Testis (tissue), 3 donors: ENCODE data around the gene TP53I11. TPM values are rescaled to one million over a fixed set of nuclear protein-coding genes. Genes with fewer than 3 reads are reported as not detected.

Experiments used
- DNase-seq: peaks from one replicate; pipeline ENCODE4 v3.0.0-alpha.2; 2019
- H3K27ac ChIP-seq, 2 donors: fragments of 200-600 bp; sonication (generic); one replicate each; pipeline ENCODE4 v1.5.1; 2019
- H3K27me3 ChIP-seq: fragments of 200-600 bp; sonication (generic); one replicate; pipeline ENCODE4 v1.5.1; 2019
- H3K36me3 ChIP-seq: fragments of 200-600 bp; sonication (generic); one replicate; pipeline ENCODE4 v1.5.1; 2017; ENCODE audit warnings: low read depth; ENCODE audit errors: missing control alignments
- H3K4me1 ChIP-seq: fragments of 200-600 bp; sonication (generic); one replicate; pipeline ENCODE4 v1.5.1; 2019
- H3K4me3 ChIP-seq, 2 donors: fragments of 200-600 bp; sonication (generic); one replicate each; pipeline ENCODE4 v1.5.1; 2017 to 2019
- H3K9me3 ChIP-seq: fragments of 200-600 bp; sonication (generic); one replicate; pipeline ENCODE4 v1.5.1; 2017
- POLR2A ChIP-seq: fragments of 450-650 bp; IDR thresholded peaks from one replicate; pipeline ENCODE4 v1.6.1; 2017; ENCODE audit warnings: antibody characterized with exemption, mild to moderate bottlenecking, moderate library complexity
- WGBS, 2 donors: methylation state at CpG; one replicate each; pipeline ENCODE4 v1.1.5; 2018; 5-methylcytosine and 5-hydroxymethylcytosine counted together
- intact Hi-C: fragments of 100-400 bp; cut with DNase I; formaldehyde crosslinking; loops from one replicate; pipeline ENCODE4 v1.15.1; 2023; ENCODE audit warnings: low total_unique reads
- polyA plus RNA-seq: library from polyadenylated mRNA; stranded (reverse); fragments of 350-450 nt; fragmentation: Illumina TruSeq; extraction: RNeasy Lipid Tissue Mini Kit (QIAGEN cat#74804); gene quantifications from one replicate; pipeline ENCODE4 v1.2.3, GENCODE V29; 2014; ENCODE audit warnings: low read depth, low replicate concordance; ENCODE audit not compliant: insufficient read depth
- total RNA-seq, 2 donors: library from RNA; depleted of rRNA; stranded (reverse); fragments of >200 nt; gene quantifications; one replicate each; pipeline ENCODE4 v1.2.3, GENCODE V29; 2016
- TF ChIP-seq, protein P1 (sequence below), 3 experiments: fragments of 450-650 bp in 2 of 3; fragments of 200-600 bp in 1 of 3; sonication (generic) in 1 of 3; IDR thresholded peaks; one replicate each; pipeline ENCODE4 v1.5.1; 2016 to 2019; ENCODE audit warnings: antibody characterized with exemption in 3 of 3, mild to moderate bottlenecking in 2 of 3, moderate library complexity in 1 of 3

Gene TP53I11
- total and polyA plus RNA-seq, 3 donors from 2014 or later, result 19.9 to 29.7 (median 28.7) TPM

DNA sequence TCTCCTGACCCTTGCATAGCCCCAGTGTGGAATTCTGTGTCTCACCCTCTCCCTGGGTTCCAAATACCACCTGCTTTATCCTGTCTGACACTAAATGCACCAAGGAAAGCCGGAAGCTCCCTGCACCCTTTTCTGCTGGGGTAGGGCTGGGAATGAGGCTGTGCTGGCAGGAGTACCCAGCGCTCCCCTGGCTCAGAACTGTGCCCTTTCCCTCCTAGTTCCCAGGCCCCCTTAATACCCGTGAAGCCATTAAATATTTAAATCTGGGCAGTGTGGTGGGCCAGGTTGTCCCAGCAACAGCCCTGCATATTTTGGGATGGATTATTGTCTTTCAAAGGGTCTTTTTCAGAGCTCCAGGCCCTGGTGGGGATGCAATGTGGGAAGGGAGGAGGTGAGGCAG is 63.0 kb downstream of the TP53I11 start:
- Histone ChIP-seq H3K36me3 (no peaks in the 10 kb centered on the region), H3K27me3 (no peaks in the 10 kb centered on the region), H3K4me1 (no peaks in the 10 kb centered on the region), H3K27ac (no peak overlapping the region), H3K9me3 (no peaks in the 10 kb centered on the region), H3K4me3 (no peak overlapping the region)
- DNase-seq, result no peak
- intact Hi-C loops, result no loop called here
- WGBS, 2 donors, result 86 to 88% methylated on average over 3 of the region's 3 CpGs
- no peak for TF ChIP-seq POLR2A
- TF ChIP-seq, protein P1, sequence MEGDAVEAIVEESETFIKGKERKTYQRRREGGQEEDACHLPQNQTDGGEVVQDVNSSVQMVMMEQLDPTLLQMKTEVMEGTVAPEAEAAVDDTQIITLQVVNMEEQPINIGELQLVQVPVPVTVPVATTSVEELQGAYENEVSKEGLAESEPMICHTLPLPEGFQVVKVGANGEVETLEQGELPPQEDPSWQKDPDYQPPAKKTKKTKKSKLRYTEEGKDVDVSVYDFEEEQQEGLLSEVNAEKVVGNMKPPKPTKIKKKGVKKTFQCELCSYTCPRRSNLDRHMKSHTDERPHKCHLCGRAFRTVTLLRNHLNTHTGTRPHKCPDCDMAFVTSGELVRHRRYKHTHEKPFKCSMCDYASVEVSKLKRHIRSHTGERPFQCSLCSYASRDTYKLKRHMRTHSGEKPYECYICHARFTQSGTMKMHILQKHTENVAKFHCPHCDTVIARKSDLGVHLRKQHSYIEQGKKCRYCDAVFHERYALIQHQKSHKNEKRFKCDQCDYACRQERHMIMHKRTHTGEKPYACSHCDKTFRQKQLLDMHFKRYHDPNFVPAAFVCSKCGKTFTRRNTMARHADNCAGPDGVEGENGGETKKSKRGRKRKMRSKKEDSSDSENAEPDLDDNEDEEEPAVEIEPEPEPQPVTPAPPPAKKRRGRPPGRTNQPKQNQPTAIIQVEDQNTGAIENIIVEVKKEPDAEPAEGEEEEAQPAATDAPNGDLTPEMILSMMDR (IDR thresholded peaks at IDR 0.05), result no peak

DNA sequence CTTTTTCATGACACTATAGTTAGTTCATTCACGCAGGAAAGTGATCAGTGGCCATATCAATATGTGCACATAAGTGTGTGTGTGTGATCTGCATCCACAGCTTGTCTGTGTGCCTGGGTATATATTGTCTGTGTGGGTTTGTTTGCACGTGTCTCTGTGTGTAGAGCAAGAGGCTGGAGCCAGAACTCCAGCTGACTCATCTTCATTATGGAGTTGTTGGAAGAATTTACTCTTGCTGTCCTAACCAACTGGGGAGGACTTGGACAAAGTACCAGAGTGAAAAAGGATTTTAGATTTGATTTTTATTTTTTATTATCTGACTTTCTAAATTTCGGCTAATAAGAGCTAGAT is 63.9 kb downstream of the TP53I11 start:
- 68 to 71% methylated on average over 3 of the region's 3 CpGs for WGBS, 2 donors
- no peak overlapping the region for H3K4me3 ChIP-seq
- H3K36me3 ChIP-seq, result no peaks in the 10 kb centered on the region
- no peaks in the 10 kb centered on the region for H3K4me1 ChIP-seq
- no peaks in the 10 kb centered on the region for H3K27me3 ChIP-seq
- H3K27ac ChIP-seq, result no peak overlapping the region
- intact Hi-C loops, result no loop called here
- TF ChIP-seq POLR2A, result no peak
- TF ChIP-seq, protein P1 (IDR thresholded peaks at IDR 0.05), result no peak
- no peak for DNase-seq
- H3K9me3 ChIP-seq, result no peaks in the 10 kb centered on the region

DNA sequence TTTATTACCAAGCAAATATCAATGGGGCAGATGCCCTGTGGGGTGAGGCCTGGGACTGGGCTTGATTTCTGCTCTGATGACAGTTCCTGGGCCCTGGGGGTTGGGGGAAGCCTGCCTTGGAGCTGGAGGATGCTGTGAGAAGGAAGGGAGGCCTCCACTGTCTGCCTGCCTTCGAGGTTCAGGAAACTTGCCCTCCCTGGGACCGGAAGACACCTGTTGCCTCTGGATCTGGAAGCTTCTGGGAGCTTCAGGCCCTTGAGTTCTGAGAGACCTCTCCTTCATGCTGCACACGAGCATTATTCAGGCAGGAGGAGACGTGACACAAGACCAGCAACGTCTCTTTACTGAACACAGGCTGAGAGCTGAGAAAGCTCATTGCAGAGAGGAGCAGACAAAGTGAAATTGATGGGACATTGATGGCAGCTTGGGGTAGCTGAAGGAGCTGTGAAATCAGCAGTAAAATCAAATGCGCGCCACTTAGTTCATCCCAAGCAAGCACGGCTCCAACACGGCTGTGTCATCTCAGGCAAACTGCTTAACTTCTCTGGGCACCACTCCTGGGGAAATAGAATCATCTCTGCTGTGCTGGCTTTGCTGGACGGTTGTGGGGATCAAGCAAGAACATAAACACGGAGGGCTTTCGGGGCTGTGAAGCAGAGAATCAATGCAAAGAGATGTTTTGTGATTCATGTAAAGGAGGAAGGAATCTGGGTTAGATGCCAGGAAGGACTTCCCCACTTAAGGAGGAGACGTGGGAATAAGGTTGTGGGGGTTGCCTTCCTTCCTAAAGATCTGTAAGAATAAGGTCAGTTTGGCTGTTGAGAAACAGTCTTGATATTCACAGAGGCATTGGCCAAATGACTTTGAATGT is 64.5 kb downstream of the TP53I11 start:
- Histone ChIP-seq H3K27ac (no peak overlapping the region), H3K27me3 (no peaks in the 10 kb centered on the region), H3K4me1 (no peaks in the 10 kb centered on the region), H3K4me3 (no peak overlapping the region), H3K36me3 (no peaks in the 10 kb centered on the region), H3K9me3 (no peaks in the 10 kb centered on the region)
- no peak for DNase-seq
- TF ChIP-seq POLR2A, result no peak
- TF ChIP-seq, protein P1 (IDR thresholded peaks at IDR 0.05), result no peak
- intact Hi-C loops, result no loop called here
- 85 to 87% methylated on average over 11 to 13 of the region's 13 CpGs for WGBS, 2 donors

DNA sequence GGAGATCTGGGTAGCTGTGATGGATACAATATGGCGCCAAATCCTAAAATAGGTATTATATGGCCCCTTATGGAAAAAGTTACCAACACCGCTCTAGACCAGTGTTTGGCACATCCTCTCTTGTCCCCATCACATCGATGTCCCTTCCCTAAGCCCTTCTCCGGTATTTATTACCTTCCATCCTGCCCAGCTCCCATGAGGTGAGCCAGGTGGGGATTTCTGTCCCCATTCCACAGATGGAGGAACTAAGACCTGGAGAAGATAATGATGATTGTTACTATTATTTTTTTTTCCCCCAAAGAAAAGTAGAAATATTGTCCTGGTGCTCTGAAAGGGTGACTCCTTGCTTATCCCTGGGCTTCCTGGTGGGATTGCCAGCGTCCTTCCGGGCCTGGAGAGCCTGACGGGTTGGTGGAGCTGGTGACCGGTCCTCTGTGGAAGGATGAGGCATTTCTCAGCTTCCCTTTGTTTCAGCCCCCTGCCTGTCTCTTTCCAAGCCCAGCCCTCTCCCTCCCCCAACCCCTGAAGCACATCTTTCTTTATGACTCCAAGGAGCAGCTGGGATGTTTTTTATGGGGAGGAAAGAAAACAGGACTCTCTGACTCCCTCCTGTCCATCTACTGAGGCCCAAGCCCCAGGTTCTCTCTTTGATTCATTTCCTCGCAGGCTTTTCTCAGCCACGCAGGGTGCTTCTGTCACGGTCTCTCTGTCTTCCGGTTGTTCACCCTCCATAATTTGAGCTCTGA is 65.4 kb downstream of the TP53I11 start:
- H3K9me3 ChIP-seq, result no peaks in the 10 kb centered on the region
- no peak overlapping the region for H3K4me3 ChIP-seq
- 87 to 89% methylated on average over 12 of the region's 12 CpGs for WGBS, 2 donors
- H3K4me1 ChIP-seq, result no peaks in the 10 kb centered on the region
- H3K27me3 ChIP-seq, result no peaks in the 10 kb centered on the region
- H3K36me3 ChIP-seq, result no peaks in the 10 kb centered on the region
- DNase-seq, result no peak
- no peak overlapping the region for H3K27ac ChIP-seq
- TF ChIP-seq, protein P1 (IDR thresholded peaks at IDR 0.05), result no peak
- no peak for TF ChIP-seq POLR2A
- intact Hi-C loops, result no loop called here
